HG02973 (cell line): ENCODE results near the gene SCN4B.
"Not testable (repeated sequence)": the region's sequence is repeated elsewhere in the genome, so short reads cannot be mapped to it uniquely, and the experiment has no call there.

ENCODE experiments used
- ATAC-seq: cut with Tn5 transposase; IDR thresholded peaks from one replicate; pipeline ENCODE4 v1.9.1; 2021; ENCODE audit warnings: moderate library complexity; ENCODE audit not compliant: unreplicated experiment

SCN4B gene

DNA sequence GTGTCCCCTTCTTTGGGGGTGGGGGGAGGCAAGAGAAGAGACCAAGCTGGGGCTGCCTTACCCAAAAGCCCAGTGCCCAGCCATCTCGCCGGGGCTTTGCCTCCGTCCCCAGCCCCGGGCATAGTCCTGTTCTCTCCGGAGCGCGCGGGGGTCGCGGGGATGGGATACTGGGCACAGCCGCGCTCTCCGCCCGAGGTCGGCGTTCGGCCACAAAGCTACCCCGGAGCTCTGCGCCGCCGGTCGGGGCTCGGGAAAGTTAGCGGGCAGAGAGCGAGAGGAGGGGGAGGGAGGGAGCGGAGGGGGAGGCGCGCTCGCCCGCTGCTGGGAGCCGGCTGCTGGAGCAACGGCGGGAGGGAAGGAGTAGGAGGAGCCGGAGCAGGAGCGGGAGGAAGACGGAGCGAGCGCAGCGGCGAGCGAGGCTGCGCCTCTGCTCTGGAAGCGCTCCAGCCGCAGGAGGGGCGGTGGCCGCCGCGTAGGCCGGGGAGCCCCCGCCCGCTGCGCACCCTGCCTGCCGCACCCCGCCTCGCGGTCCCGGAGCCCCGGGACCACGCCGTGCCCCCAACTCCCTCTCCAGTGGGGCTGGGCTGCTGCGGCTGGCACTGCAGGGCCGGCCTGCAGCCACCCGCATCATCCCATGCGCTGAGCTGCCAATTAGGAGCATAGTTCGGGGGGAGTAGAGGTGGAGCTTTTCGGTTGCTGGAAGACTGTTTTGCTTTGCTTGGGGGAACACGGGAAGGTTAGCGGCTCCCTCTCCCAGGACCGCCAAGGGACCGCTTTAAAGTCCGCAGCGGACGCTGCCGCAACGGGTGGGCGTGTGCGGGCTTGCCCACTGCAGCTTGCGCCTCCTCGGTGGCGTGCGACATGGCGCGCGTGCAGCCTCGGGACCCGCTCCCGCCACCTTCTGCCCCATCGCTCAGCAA, at the start of gene SCN4B:
SCN4B (minus strand) TSS at position 272 of the 920 bp plus-strand sequence; CDS start at position 122, 150 bp downstream.
- no peak for ATAC-seq

DNA sequence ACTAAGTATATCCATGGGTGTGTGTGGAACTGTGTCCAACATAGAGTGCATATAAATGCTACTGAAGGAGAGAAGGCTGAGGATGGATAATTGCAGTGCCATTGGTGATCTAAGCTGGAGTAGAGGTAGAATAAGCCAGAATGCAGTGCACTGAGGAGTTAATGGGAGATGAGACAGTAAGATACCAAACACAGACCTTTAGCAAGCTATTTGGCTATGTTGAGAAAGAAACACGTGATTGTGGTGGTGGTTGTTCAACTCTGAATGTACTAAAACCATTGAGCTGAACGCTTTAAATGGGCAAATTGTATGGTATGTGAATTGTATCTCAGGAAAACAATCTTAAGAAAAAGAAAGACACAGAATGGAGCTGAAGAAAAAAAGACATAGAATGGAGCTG, 49.3 kb upstream of the SCN4B start:
- ATAC-seq = no peak

DNA sequence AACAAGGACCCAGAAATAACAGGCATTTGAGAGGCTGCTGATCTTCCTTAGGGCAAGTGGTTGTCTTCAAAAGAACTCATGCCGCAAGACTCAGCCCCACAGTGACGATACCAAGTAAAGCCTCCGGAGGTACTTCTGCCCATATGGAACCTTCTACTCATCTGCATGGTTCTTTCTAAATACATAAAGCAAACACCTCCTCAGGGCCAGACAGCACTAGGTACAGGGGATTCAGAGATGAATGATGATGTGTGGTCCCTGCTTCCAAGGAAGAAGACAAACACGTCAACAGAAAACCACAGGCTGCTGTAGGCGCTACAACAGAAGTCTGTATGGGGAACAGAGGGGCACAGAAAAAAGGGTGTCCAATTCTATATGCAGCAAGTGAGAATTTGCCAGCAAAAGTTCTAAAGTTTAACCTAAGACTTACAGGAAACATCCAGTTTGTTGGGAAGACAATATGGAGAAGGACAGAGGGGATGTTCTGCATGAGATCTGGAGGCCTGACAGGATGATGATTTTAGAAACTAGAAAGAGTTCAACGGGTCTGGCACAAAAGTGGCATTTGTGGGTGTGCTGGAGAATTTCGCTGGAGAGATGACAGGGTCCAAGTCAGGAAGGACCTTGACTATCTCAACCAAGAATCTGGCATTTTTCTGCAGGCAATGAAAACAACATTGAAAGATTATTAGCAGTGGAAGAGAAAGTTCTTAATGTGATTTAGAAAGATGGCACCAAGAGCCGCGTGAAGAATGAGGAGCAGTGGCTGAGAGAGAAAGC, 48.5 kb upstream of the SCN4B start:
- no peak for ATAC-seq

DNA sequence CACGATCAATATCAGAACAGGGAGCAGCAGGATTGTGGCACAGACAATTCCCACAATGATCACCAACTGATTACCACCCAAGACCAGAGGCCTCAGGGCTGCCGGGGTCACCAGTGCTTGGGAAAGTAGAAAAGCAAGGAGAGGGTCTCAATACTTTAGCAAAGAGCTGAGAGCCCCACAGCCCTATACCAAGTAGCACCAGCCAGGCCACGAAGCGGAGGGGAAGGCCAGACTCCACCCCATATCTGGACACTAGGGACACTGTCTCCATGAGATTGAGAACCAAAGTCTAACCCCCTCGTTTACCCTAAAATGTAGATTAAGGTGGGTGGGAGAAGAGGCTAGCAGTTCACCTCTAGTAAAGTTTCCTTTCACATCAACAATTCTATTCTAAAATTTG, 47.9 kb upstream of the SCN4B start:
- ATAC-seq = no peak

- ATAC-seq = no peak
These were observed 46.5 kb upstream of the SCN4B start for GRCh38 chr11:118199135-118199534.

DNA sequence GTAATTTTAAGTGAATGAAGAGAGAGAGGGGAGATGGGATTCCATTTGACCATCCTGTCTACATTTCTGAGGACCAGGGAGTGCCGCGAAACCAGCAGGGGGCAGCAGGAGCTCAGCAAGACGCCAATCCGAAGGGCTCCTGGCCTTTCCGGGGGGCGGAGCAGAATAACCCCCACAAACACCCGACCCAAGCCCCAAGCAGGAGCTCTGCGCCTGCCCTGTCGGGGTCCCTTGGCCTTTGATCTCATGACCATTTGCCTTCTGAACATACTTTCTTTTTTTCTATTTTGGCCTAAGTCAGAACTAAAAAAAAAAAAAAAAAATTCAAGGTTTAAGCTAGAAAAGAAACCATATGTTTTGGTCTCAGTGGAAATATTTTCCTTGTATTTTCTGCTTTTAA, 45.7 kb upstream of the SCN4B start:
- no peak for ATAC-seq

DNA sequence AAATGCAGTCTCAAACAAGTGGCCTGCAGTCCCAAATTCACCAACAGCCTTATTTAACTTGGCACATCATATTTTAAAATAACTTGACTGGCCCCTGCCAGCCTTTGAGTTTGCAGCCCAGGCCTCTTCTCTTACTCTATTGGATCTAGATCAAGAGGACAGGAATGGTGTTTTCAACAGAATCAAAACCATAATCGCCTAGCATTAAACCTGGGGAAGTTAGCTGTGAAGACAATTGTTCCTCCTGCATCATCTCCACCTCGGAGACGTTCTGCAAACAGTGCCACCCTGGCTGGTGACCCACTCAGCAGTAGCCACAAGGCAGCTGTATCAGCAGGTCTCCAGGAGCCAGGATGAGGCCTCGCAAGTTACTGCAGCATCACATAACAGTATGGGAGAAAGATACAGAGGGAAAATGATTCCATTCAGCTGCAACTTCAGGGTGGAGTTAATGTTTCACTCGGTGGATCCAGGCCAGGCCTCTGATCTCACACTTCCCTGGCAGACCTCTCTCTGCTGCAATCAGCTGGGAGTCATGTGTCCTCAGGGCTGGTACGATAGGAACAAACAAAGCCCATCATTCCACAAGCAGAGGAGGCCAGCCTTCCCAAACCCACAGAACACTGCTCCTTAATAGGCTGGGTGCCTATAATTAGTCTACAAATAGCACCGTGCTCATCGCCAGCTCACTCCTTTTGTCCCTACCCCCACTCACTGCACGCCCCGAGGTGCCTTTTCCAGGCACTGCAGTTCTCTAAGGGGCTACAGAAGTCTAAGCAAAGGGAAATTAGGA, 42.4 kb upstream of the SCN4B start:
- ATAC-seq = no peak

DNA sequence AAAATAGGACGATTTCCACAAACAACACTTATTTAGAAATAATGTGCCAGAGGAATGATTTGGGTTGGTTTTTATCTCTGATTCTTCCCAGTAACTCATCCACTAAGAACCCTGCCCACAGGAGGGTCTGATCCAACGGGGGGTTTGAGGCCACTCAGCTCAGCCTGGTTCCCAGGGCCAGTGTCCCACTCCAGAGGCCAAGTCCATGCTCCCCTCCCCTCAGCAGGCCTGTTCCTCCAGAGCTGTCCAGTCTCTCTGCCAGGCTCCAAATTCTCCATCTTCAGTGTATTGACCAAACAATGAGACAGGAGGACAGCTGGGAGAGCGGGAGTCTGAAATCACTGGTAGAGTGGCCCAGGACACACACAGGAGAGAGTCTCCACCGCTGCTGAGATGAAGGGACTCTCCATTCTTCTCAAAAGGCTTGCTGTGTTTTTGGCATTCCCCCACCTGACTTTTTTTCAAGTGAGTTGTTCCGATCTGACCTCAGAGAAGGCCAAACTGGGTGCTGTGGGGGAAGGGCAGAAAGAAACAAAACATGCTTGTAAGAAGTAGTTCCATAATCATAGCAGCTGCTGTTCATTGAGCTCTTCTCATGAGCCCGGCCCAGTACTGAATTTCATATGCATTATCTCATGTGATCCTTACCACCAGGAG, 41.4 kb upstream of the SCN4B start:
- no peak for ATAC-seq

DNA sequence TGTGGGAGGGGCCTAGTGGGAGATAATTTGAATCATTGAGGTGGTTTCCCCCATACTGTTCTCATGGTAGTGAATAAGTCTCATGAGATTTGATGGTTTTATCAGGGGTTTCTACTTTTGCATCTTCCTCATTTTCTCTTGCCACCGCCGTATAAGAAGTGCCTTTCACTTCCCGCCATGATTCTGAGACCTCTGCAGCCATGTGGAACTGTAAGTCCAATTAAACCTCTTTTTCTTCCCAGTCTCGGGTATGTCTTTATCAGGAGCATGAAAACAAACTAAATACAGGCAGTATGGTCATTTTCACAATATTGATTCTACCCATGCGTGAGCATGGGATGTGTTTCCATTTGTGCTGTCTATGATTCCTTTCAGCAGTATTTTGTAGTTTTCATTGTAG, 40.2 kb upstream of the SCN4B start:
- ATAC-seq = not testable (repeated sequence)

GRCh38 chr11:118190942-118191506, 38.4 kb upstream of the SCN4B start:
- ATAC-seq = not testable (repeated sequence)

GRCh38 chr11:118186346-118187107, 33.9 kb upstream of the SCN4B start:
- ATAC-seq = no peak

DNA sequence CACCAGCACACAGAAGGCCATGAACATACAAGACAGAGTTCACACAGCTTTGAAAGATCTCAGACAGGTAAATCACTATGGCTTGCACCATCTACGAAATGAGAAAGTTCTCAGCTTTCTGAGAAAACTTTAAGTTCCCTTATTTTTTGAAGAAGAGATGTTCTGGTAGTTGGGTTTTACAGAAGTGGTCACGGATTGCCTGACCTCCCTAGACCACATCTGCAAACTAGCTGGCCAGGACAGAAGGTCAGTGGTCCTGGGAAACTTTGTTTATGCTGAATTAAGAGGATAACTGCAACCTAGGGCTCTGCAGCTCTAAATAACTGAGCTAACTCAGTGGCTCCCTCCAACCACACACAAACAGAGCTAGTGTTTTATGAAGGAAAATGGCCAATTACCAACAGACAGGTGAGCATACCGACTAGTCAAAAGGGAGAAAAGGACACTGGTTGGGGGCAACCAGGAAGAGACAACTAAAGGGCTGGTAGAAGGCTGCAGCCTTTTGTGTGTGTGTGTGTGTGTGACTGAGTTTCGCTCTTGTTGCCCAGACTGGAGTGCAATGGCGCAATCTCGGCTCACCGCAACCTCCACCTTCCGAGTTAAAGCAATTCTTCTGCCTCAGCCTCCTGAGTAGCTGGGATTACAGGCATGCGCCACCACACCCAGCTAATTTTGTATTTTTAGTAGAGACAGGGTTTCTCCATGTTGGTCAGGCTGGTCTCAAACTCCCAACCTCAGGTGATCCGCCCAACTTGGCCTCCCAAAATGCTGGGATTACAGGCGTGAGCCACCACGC, 32.4 kb upstream of the SCN4B start:
- no peak for ATAC-seq

DNA sequence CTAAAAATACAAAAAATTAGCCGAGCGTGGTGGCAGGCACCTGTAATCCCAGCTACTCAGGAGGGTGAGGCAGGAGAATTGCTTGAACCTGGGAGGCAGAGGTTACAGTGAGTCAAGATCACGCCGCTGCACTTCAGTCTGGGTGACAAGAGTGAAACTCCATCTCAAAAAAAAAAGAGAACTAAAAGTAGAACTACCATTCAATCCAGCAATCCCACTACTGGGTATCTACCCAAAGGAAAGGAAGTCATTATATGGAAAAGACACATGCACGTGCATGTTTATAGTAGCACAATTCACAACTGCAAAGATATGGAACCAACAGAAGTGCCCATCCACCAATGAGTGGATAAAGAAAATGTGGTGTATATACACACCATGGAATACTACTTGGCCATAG, 31.1 kb upstream of the SCN4B start:
- not testable (repeated sequence) for ATAC-seq

DNA sequence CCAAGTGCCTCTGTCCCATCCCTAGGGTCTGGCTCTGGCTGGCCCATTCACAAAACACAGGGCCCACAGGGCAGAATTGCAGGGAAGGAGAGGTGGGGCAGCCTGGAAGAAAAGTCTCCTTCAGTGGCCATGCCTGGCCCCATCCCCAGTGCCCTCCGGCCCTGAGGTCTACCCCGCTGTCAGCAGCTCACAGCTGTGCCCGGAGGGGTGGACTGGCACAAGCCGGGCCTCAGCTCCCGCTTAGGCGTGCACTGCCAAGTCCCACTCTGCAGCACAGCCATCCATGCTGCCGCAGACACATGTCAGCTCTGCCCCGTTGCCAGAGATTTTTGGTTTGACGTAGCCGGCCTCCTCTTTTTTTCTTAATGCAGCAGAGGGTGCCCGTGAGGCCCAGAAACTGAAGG, 27.7 kb upstream of the SCN4B start:
- ATAC-seq = no peak

DNA sequence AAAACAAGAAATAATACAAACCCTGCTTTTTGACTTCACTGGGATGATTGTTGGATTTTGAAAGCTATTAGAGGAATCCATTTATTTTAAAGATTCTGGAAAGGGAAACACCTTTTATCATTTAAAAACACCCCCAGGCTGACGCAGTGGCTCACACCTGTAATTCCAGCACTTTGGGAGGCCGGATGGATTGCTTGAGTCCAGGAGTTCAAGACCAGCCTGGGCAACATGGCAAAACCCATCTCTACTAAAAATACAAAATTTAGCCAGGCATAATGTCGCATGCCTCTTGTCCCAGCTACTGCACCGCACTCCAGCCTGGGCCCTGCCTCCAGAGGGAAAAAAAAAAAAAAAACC, 24.1 kb upstream of the SCN4B start:
- no peak for ATAC-seq

- no peak for ATAC-seq
These were observed 23.6 kb upstream of the SCN4B start, which contains the start of gene SCN2B for GRCh38 chr11:118175993-118176777. SCN2B (minus strand) TSS chr11:118176639; CDS start chr11:118176431, 208 bp downstream.

GRCh38 chr11:118175031-118175992, 22.7 kb upstream of the SCN4B start:
- no peak for ATAC-seq
